T-cell (primary cell): ENCODE data around the gene ZNF574. TPM values are rescaled to one million over a fixed set of nuclear protein-coding genes. Genes with fewer than 3 reads are reported as not detected.

ENCODE experiments used
- ATAC-seq, 4 experiments: fragments of 200-7000 bp in 3 of 4; fragments of 150-1000 bp in 1 of 4; cut with Tn5 transposase; replicated peaks in 1 of 4; 1 replicate in 3 of 4; 2 replicates in 1 of 4; pipeline ENCODE4 v1.10.0; 2021; ENCODE audit warnings: moderate library complexity in 3 of 4, mild to moderate bottlenecking in 2 of 4, moderate number of reproducible peaks in 1 of 4
- CTCF ChIA-PET, 2 donors: fragments of 300-600 bp; sonication (Branson Sonifier 250); formaldehyde crosslinking; loops; one replicate each; lab custom pipeline; 2022; ENCODE audit warnings: antibody characterized with exemption in 2 of 2; lab: Charles Lee
- POLR2A ChIA-PET, 2 donors: fragments of 300-600 bp; sonication (Branson Sonifier 250); formaldehyde crosslinking; loops; one replicate each; lab custom pipeline; 2022; ENCODE audit warnings: antibody characterized with exemption in 2 of 2; lab: Charles Lee
- DNase-seq, 35 experiments: peaks; one replicate each; pipeline versions ENCODE4 v3.0.0 to v3.0.0-alpha.2; 2013 to 2023
- H3K27ac ChIP-seq: one replicate; pipeline ENCODE4 v1.5.1; 2013; ENCODE audit warnings: low read length
- H3K27me3 ChIP-seq, 2 experiments: replicated peaks in 1 of 2; 1 replicate in 1 of 2; 2 replicates in 1 of 2; pipeline versions ENCODE4 v1.6.1 to v1.7.0; 2013; ENCODE audit warnings: low read length in 1 of 2, mixed read lengths in 1 of 2; ENCODE audit not compliant: control insufficient read depth in 2 of 2, insufficient read depth in 2 of 2; ENCODE audit errors: extremely low read depth in 1 of 2
- H3K36me3 ChIP-seq, 2 donors: 1 replicate in 1 of 2; 2 replicates in 1 of 2; pipeline versions ENCODE4 v1.6.1 to v1.7.0; 2013; ENCODE audit warnings: low read length in 1 of 2; ENCODE audit not compliant: control insufficient read depth in 2 of 2, insufficient read depth in 1 of 2; ENCODE audit errors: extremely low read depth in 1 of 2
- H3K4me1 ChIP-seq, 2 experiments: 1 replicate in 1 of 2; 2 replicates in 1 of 2; pipeline versions ENCODE4 v1.6.1 to v1.7.0; 2013; ENCODE audit warnings: low read length in 2 of 2, mixed read lengths in 1 of 2; ENCODE audit not compliant: insufficient read depth in 2 of 2, control insufficient read depth in 1 of 2; ENCODE audit errors: extremely low read depth in 1 of 2
- H3K4me3 ChIP-seq, 2 donors: 1 replicate in 1 of 2; 2 replicates in 1 of 2; pipeline versions ENCODE4 v1.5.1 to v1.7.0; 2013; ENCODE audit warnings: mild to moderate bottlenecking in 2 of 2, low read length in 1 of 2, moderate library complexity in 1 of 2; ENCODE audit not compliant: control insufficient read depth in 1 of 2; ENCODE audit errors: extremely low read depth in 1 of 2
- H3K9me3 ChIP-seq: 2 replicates; pipeline ENCODE4 v1.7.0; 2013
- H3K27ac Mint-ChIP-seq, 2 donors: one replicate each; pipeline ENCODE4 v1.8.0; 2020 to 2021; ENCODE audit warnings: mild to moderate bottlenecking in 2 of 2, mixed read lengths in 2 of 2
- H3K27me3 Mint-ChIP-seq, 2 donors: one replicate each; pipeline ENCODE4 v1.8.0; 2021 to 2022; ENCODE audit warnings: mixed read lengths in 2 of 2
- H3K36me3 Mint-ChIP-seq: one replicate; pipeline ENCODE4 v1.8.0; 2021; ENCODE audit warnings: mixed read lengths
- H3K4me1 Mint-ChIP-seq, 3 donors: one replicate each; pipeline ENCODE4 v1.8.0; 2020 to 2022; ENCODE audit warnings: mixed read lengths in 3 of 3, mild to moderate bottlenecking in 1 of 3
- H3K4me3 Mint-ChIP-seq, 3 donors: one replicate each; pipeline ENCODE4 v1.8.0; 2020 to 2022; ENCODE audit warnings: mild to moderate bottlenecking in 3 of 3, mixed read lengths in 3 of 3, moderate library complexity in 3 of 3
- H3K9me3 Mint-ChIP-seq, 3 donors: one replicate each; pipeline ENCODE4 v1.8.0; 2020 to 2022; ENCODE audit warnings: mixed read lengths in 3 of 3
- WGBS: methylation state at CpG from one replicate; pipeline ENCODE4 v1.1.5; 2013; ENCODE audit warnings: missing lambda C conversion rate; ENCODE audit not compliant: insufficient coverage; 5-methylcytosine and 5-hydroxymethylcytosine counted together
- total RNA-seq, 35 experiments: library from RNA in 6 of 35; stranded (reverse) in 6 of 35; fragments of 120-200 nt in 1 of 35; gene quantifications; one replicate each; pipeline versions ENCODE4 v1.2.1 to v1.2.4 and lab custom pipeline; 2013 to 2026

ZNF574 gene
- total RNA-seq, 5 donors from 2014 or later (not counting 1 experiment from before 2014, with no cell fraction given), result 18.4 to 27.4 (median 26.6) TPM

DNA sequence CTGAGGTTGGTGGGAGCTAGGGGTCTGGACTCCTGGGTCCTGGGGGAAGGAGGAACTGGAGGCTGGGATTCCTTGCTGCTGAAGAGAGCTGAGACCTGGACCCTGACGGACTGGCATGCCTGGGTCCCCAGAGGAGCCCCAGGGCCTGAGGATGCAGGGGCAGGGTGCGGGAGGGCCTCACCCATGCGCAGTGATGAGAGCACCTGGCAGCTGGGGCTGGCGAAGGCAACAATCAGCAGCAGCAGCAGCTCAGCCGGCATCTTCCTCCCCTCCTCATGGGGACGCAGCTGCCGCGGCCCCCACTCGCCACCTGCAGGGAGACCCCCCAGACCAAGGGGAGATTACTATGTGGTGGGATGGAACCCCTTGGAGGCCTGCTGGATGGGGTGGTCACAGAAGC is 10.5 kb upstream of the ZNF574 start:
- H3K9me3 ChIP-seq, result no peaks in the 10 kb centered on the region
- no peaks in the 10 kb centered on the region for H3K36me3 Mint-ChIP-seq
- H3K9me3 Mint-ChIP-seq, result no peaks in the 10 kb centered on the region
- H3K4me1 Mint-ChIP-seq, result no peaks in the 10 kb centered on the region
- H3K4me3 Mint-ChIP-seq, result no peak overlapping the region
- no peak overlapping the region for H3K4me3 ChIP-seq
- H3K27ac ChIP-seq, result no peak overlapping the region
- 85% methylated on average over 2 of the region's 9 CpGs for WGBS
- CTCF ChIA-PET, result no interaction called here
- ATAC-seq (no peak), DNase-seq (no peak)
- H3K27ac Mint-ChIP-seq, result no peak overlapping the region
- peaks cover 0 to 5% of the 10 kb centered on the region in 2 donors for H3K36me3 ChIP-seq
- peaks cover 0 to 72% of the 10 kb centered on the region in 2 experiments for H3K27me3 ChIP-seq
- H3K27me3 Mint-ChIP-seq, result peaks cover 7 to 11% of the 10 kb centered on the region in 2 donors
- peaks cover 0 to 15% of the 10 kb centered on the region in 2 experiments for H3K4me1 ChIP-seq
- POLR2A ChIA-PET, result interaction anchor here in 1 of 2 donors (0.5 kb wide), 1 partner anchor 10 kb away, joined by 3 read pairs; no protein-coding TSS in a partner anchor

DNA sequence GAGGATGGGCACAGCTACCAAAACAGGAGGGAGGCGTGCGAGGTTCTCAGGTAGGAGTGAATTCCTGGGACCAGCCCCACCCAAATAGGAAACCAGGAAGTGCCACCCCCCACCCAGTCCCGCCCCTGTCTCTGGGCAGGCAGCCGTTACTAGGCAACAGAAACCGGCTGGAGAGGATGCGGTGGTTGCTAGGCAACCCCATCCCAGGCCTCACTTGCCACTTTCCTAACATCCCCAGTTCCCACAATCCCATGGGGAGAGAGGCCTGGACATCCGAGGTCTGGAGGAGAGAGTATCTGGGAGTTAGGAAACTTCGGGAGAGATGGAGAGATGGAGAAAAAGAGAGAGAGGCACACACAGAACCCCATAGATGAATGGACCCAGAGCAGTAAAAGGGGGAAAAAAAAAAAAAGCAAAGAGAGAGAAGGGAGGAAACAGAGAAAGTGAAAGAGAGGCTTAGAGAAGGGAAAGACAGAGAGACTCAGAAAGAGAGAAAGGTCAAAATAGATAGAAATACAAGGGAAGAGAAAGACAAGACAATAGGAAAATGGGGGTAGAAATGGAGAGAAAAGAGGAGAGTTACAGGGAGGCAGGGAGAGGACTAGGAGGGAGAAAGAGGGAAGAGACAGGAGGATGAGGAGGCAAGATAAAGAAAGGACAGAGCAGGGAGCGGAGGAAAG is 9.8 kb upstream of the ZNF574 start:
- no peaks in the 10 kb centered on the region for H3K36me3 Mint-ChIP-seq
- H3K9me3 Mint-ChIP-seq, result no peaks in the 10 kb centered on the region
- Histone ChIP-seq H3K36me3 (peaks cover 0 to 5% of the 10 kb centered on the region in 2 donors), H3K4me1 (peaks cover 0 to 15% of the 10 kb centered on the region in 2 experiments), H3K4me3 (no peak overlapping the region), H3K9me3 (no peaks in the 10 kb centered on the region), H3K27me3 (peaks cover 0 to 74% of the 10 kb centered on the region in 2 experiments), H3K27ac (no peak overlapping the region)
- H3K27me3 Mint-ChIP-seq, result peaks cover 7 to 11% of the 10 kb centered on the region in 2 donors
- ATAC-seq (no peak), DNase-seq (no peak)
- H3K4me3 Mint-ChIP-seq, result no peak overlapping the region
- H3K4me1 Mint-ChIP-seq, result no peaks in the 10 kb centered on the region
- H3K27ac Mint-ChIP-seq, result no peak overlapping the region
- ChIA-PET POLR2A (no interaction called here), CTCF (no interaction called here)
- 100% methylated on average over 1 of the region's 9 CpGs for WGBS

DNA sequence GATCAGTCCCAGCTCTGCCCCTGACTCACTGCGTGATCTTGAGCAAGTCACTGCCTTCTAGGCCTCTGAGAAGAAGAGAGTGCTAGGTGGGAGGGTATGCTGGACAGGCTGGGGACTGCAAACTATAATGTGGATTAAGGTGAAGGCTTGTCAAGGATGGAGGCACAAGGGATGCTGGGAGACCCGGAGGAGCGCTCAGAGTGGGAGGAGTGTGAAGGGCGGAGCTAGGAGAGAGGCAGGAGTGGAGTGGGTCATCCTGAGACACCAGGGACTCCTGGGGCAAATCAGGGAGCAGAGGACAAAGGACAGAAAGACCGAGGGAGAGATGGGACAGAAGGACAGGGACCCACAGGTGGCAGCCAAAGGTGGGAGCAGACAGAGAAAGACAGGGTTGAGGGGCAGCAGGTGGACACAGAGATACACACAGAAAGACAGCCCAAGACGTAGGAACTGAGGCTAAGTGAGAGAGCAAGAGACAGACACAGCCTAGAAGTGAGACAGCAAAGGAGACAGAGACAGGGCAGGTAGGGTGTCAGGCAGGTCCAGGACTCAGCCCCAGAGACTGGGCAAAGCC is 8.6 kb upstream of the ZNF574 start:
- Mint-ChIP-seq H3K4me3 (no peak overlapping the region), H3K27ac (no peak overlapping the region), H3K4me1 (no peaks in the 10 kb centered on the region), H3K36me3 (no peaks in the 10 kb centered on the region), H3K9me3 (no peaks in the 10 kb centered on the region), H3K27me3 (peaks cover 7 to 8% of the 10 kb centered on the region in 2 donors)
- Histone ChIP-seq H3K9me3 (no peaks in the 10 kb centered on the region), H3K4me1 (peaks cover 0 to 15% of the 10 kb centered on the region in 2 experiments), H3K4me3 (no peak overlapping the region), H3K27ac (no peak overlapping the region), H3K36me3 (no peaks in the 10 kb centered on the region), H3K27me3 (peaks cover 0 to 68% of the 10 kb centered on the region in 2 experiments)
- no peak for ATAC-seq
- ChIA-PET CTCF (no interaction called here), POLR2A (no interaction called here)
- DNase-seq, result no peak
- WGBS, result 78% methylated on average over 6 of the region's 6 CpGs

DNA sequence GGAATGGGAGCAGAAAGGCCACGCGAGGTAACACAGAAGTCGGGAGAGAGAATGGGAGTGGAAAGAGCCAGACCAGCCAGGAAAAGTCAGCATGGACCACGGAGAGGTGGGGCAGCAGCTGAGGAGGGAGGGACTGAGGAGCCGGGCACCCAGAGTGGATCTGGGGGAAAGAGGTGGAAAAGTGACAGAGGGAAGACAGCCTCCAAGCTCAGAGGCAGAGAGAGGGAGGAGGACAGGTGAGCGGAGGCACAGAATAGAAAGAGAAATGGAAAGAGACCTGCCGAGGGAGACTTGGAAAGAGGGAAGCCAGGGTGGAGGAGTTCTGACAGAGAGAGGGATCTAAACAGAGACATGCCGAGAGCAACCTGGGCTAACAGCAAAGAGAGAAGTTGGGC is 7.6 kb upstream of the ZNF574 start:
- POLR2A ChIA-PET, result interaction anchor here in 1 of 2 donors (0.6 kb wide), 1 partner anchor 151 kb away, joined by 3 read pairs; no protein-coding TSS in a partner anchor
- CTCF ChIA-PET, result no interaction called here
- Mint-ChIP-seq H3K27ac (no peak overlapping the region), H3K36me3 (no peaks in the 10 kb centered on the region), H3K4me3 (no peak overlapping the region), H3K4me1 (no peaks in the 10 kb centered on the region), H3K27me3 (peaks cover 2 to 7% of the 10 kb centered on the region in 2 donors), H3K9me3 (no peaks in the 10 kb centered on the region)
- WGBS, result 72% methylated on average over 8 of the region's 8 CpGs
- ATAC-seq, result no peak
- H3K36me3 ChIP-seq, result no peaks in the 10 kb centered on the region
- no peak overlapping the region for H3K4me3 ChIP-seq
- H3K4me1 ChIP-seq, result peaks cover 0 to 15% of the 10 kb centered on the region in 2 experiments
- H3K27ac ChIP-seq, result no peak overlapping the region
- H3K27me3 ChIP-seq, result peaks cover 0 to 64% of the 10 kb centered on the region in 2 experiments
- H3K9me3 ChIP-seq, result no peaks in the 10 kb centered on the region
- no peak for DNase-seq

DNA sequence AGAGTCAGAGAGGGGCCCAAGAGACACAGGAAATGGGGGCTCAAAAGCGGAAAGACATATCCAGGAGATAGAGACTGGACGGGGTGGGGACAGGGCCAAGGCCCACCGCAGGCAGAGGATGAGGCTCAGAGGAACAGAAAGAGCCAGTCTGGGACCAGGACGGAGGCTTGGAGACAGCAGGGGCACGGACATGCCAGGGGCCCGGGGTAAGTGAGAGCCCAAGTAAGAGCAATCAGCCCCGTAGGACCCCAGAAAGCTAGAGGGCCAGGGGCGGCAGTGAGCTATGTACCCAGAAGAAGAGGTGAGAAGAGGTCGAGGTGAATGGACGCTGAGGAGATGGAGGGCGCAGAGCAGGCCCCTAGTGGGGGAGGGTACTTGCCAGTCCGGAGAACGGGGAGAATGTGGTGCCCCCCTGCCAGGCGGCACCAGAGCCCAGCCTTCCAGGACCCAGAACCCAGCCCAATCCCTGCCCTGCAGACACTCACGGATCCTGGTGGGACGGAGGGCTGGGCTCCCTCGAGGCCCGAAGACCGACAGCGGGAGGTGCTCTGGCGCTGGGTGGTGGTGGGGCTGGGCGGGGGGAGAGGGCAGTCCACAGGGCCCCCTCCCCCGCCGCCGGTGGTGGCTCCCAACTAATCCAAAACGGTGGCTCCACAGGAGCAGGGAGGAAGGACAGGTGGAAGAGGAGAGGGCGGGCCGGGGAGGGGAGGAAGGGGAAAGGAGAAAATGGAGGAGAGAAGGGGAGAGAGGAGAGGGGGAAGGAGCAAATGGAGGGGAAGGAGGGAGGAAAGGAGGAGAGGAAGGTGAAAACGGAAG is 7.0 kb upstream of the ZNF574 start:
- WGBS, result 36% methylated on average over 19 of the region's 29 CpGs
- Mint-ChIP-seq H3K27me3 (peaks cover 2 to 6% of the 10 kb centered on the region in 2 donors), H3K27ac (no peak overlapping the region), H3K9me3 (no peaks in the 10 kb centered on the region), H3K4me3 (no peak overlapping the region), H3K36me3 (no peaks in the 10 kb centered on the region), H3K4me1 (no peaks in the 10 kb centered on the region)
- Histone ChIP-seq H3K36me3 (no peaks in the 10 kb centered on the region), H3K9me3 (no peaks in the 10 kb centered on the region), H3K4me3 (no peak overlapping the region), H3K4me1 (peaks cover 0 to 15% of the 10 kb centered on the region in 2 experiments), H3K27ac (no peak overlapping the region), H3K27me3 (peaks cover 0 to 64% of the 10 kb centered on the region in 2 experiments)
- no peak for DNase-seq
- CTCF ChIA-PET, result no interaction called here
- ATAC-seq, result no peak
- POLR2A ChIA-PET, result interaction anchor here (0.6 kb wide), 2 partner anchors 151 to 349 kb away, joined by 3 to 6 read pairs; no protein-coding TSS in a partner anchor
